HEK293 (cell line): ENCODE data around the gene WDR82.

Experiments used
- CTCF ChIA-PET: fragments of 350-600 bp; formaldehyde crosslinking; extraction: SDS; loops from one replicate; lab custom pipeline; 2021; ENCODE audit warnings: antibody characterized with exemption; lab: Yijun Ruan, JAX
- POLR2A ChIA-PET: fragments of 300-600 bp; formaldehyde crosslinking; extraction: SDS; loops from one replicate; lab custom pipeline; 2020; ENCODE audit warnings: antibody characterized with exemption, inconsistent platforms; lab: Yijun Ruan, JAX
- H3K27ac ChIP-seq: fragments of 200-500 bp; sonication (Bioruptor generic); 2 replicates; pipeline ENCODE4 v1.5.1; 2014; ENCODE audit warnings: low read depth, low read length, control low read depth, inconsistent platforms; ENCODE audit errors: extremely low read depth
- H3K36me3 ChIP-seq, 2 experiments: fragments of 200-500 bp in 1 of 2; sonication (Bioruptor generic) in 1 of 2; 1 replicate in 1 of 2; 2 replicates in 1 of 2; pipeline ENCODE4 v1.5.1; 2014 to 2017; ENCODE audit warnings: inconsistent platforms in 2 of 2, low read length in 2 of 2; ENCODE audit not compliant: control insufficient read depth in 2 of 2, insufficient read depth in 1 of 2
- H3K4me1 ChIP-seq: fragments of 200-500 bp; sonication (Bioruptor generic); 2 replicates; pipeline ENCODE4 v1.5.1; 2014; ENCODE audit warnings: mild to moderate bottlenecking, low read length, inconsistent platforms; ENCODE audit not compliant: control insufficient read depth, insufficient read depth
- H3K4me3 ChIP-seq: 2 replicates; pipeline ENCODE4 v1.5.1; 2011; ENCODE audit warnings: low read depth, mild to moderate bottlenecking, control low read depth, low read length, moderate library complexity
- H3K9me3 ChIP-seq: fragments of 200-500 bp; sonication (Bioruptor generic); 2 replicates; pipeline ENCODE4 v1.5.1; 2014; ENCODE audit warnings: low read depth, low read length, inconsistent platforms; ENCODE audit not compliant: control insufficient read depth, insufficient read depth
- HOXD13 ChIP-seq: sonication (generic); formaldehyde crosslinking; IDR thresholded peaks from 2 replicates; pipeline ENCODE4 v1.8.0; 2022; ENCODE audit warnings: missing genetic modification reagents, borderline replicate concordance
- IKZF3 ChIP-seq: fragments of 450-650 bp; IDR thresholded peaks from 2 replicates; pipeline ENCODE4 v1.5.0; 2018; ENCODE audit warnings: missing biosample characterization, mild to moderate bottlenecking, missing genetic modification characterization, moderate library complexity
- KLF7 ChIP-seq: fragments of 450-650 bp; formaldehyde crosslinking; IDR thresholded peaks from 2 replicates; pipeline ENCODE4 v1.5.1; 2016; ENCODE audit warnings: missing biosample characterization, missing genetic modification characterization, borderline replicate concordance
- MYNN ChIP-seq: fragments of 450-650 bp; formaldehyde crosslinking; IDR thresholded peaks from 2 replicates; pipeline ENCODE4 v1.5.1; 2016; ENCODE audit warnings: missing biosample characterization, missing genetic modification characterization, borderline replicate concordance
- YY2 ChIP-seq: fragments of 450-650 bp; formaldehyde crosslinking; IDR thresholded peaks from 2 replicates; pipeline ENCODE4 v1.5.1; 2016; ENCODE audit warnings: missing biosample characterization, missing genetic modification characterization
- ZBTB1 ChIP-seq: fragments of 450-650 bp; formaldehyde crosslinking; IDR thresholded peaks from 2 replicates; pipeline ENCODE4 v1.5.1; 2016; ENCODE audit warnings: missing biosample characterization, missing genetic modification characterization
- ZIC2 ChIP-seq: fragments of 450-650 bp; formaldehyde crosslinking; IDR thresholded peaks from 2 replicates; pipeline ENCODE4 v1.5.1; 2016; ENCODE audit warnings: missing biosample characterization, missing genetic modification characterization
- ZNF214 ChIP-seq: fragments of 450-650 bp; formaldehyde crosslinking; IDR thresholded peaks from 2 replicates; pipeline ENCODE4 v1.5.1; 2017; ENCODE audit warnings: missing biosample characterization, mild to moderate bottlenecking, missing genetic modification characterization, borderline replicate concordance
- ZNF423 ChIP-seq: fragments of 450-650 bp; formaldehyde crosslinking; IDR thresholded peaks from 2 replicates; pipeline ENCODE4 v1.5.1; 2016; ENCODE audit warnings: missing biosample characterization, missing genetic modification characterization
- ZNF530 ChIP-seq: fragments of 450-650 bp; formaldehyde crosslinking; IDR thresholded peaks from 2 replicates; pipeline ENCODE4 v1.5.1; 2016; ENCODE audit warnings: low read depth, missing biosample characterization, missing genetic modification characterization
- ZNF555 ChIP-seq: fragments of 450-650 bp; formaldehyde crosslinking; conservative IDR thresholded peaks from 2 replicates; pipeline ENCODE4 v1.5.1; 2017; ENCODE audit warnings: missing biosample characterization, mild to moderate bottlenecking, missing genetic modification characterization, inconsistent platforms
- ZNF585B ChIP-seq: fragments of 450-650 bp; formaldehyde crosslinking; IDR thresholded peaks from 2 replicates; pipeline ENCODE4 v1.5.1; 2016; ENCODE audit warnings: missing biosample characterization, missing genetic modification characterization
- ZNF610 ChIP-seq: fragments of 450-650 bp; formaldehyde crosslinking; IDR thresholded peaks from 2 replicates; pipeline ENCODE4 v1.5.1; 2016; ENCODE audit warnings: missing biosample characterization, missing genetic modification characterization, borderline replicate concordance
- ZNF623 ChIP-seq: fragments of 450-650 bp; formaldehyde crosslinking; IDR thresholded peaks from 2 replicates; pipeline ENCODE4 v1.5.1; 2016; ENCODE audit warnings: missing biosample characterization, missing genetic modification characterization
- ZNF792 ChIP-seq: fragments of 450-650 bp; formaldehyde crosslinking; IDR thresholded peaks from 2 replicates; pipeline ENCODE4 v1.5.1; 2016; ENCODE audit warnings: missing biosample characterization, missing genetic modification characterization
- ZNF837 ChIP-seq: fragments of 450-650 bp; formaldehyde crosslinking; IDR thresholded peaks from 2 replicates; pipeline ENCODE4 v1.5.1; 2016; ENCODE audit warnings: missing biosample characterization, missing genetic modification characterization
- ZXDB ChIP-seq: fragments of 450-650 bp; formaldehyde crosslinking; IDR thresholded peaks from 2 replicates; pipeline ENCODE4 v1.5.1; 2016; ENCODE audit warnings: missing biosample characterization, missing genetic modification characterization
- TF ChIP-seq, protein P1 (sequence below): fragments of 450-650 bp; formaldehyde crosslinking; IDR thresholded peaks from 2 replicates; pipeline ENCODE4 v1.5.1; 2016; ENCODE audit warnings: missing biosample characterization, missing genetic modification characterization
- TF ChIP-seq, protein P2 (sequence below): fragments of 450-650 bp; formaldehyde crosslinking; IDR thresholded peaks from 2 replicates; pipeline ENCODE4 v1.5.1; 2016; ENCODE audit warnings: missing biosample characterization, missing genetic modification characterization, borderline replicate concordance
- TF ChIP-seq, protein P3 (sequence below): fragments of 450-650 bp; formaldehyde crosslinking; conservative IDR thresholded peaks from 2 replicates; pipeline ENCODE4 v1.5.1; 2016; ENCODE audit warnings: low read depth, missing biosample characterization, missing genetic modification characterization
- TF ChIP-seq, protein P4 (sequence below): fragments of 450-650 bp; formaldehyde crosslinking; IDR thresholded peaks from 2 replicates; pipeline ENCODE4 v1.5.1; 2016; ENCODE audit warnings: missing biosample characterization, missing genetic modification characterization

The WDR82 gene

DNA sequence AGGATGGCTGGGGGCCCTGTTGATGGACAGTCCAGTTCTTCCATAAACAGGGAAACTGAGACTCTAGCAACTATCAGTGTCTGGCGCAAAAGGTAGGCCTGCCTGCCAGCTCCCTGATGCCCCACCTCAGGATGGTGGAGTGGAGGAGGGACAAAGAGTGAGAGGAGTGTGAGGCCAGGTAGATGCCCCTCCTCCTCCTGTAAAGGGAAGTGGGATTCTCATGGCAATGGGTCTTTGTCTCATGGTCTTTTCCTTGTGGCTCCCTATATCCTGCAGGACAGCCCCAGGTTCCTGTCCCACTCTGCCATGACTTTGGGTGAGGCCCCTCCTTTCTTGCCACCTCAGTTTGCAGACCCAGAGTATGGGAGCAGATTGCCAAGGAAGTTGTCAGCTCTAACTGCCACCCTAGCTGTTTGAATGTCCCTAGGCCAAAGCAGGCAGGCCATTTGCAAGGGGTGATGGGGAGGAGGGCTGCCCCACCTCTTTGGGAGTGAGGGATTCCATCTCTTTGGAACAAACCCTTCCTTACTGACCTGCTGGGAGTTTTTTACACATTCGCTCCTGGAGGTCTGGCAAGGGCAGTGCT is 34.8 kb upstream of the WDR82 start:
- Histone ChIP-seq H3K4me3 (no peak overlapping the region), H3K36me3 (no peaks in the 10 kb centered on the region), H3K9me3 (no peaks in the 10 kb centered on the region), H3K4me1 (no peaks in the 10 kb centered on the region), H3K27ac (no peak overlapping the region)
- CTCF ChIA-PET, result interaction anchor here (0.5 to 1.0 kb wide), 3 partner anchors 11 to 746 kb away, joined by 3 to 7 read pairs (median 3); no protein-coding TSS in a partner anchor
- POLR2A ChIA-PET, result no interaction called here
- TF ChIP-seq ZNF837 (tag by site-specific recombination), result no peak
- TF ChIP-seq ZXDB (tag by site-specific recombination), result no peak
- no peak for TF ChIP-seq ZNF610 (tag by site-specific recombination)
- no peak for TF ChIP-seq YY2
- TF ChIP-seq, protein P1, sequence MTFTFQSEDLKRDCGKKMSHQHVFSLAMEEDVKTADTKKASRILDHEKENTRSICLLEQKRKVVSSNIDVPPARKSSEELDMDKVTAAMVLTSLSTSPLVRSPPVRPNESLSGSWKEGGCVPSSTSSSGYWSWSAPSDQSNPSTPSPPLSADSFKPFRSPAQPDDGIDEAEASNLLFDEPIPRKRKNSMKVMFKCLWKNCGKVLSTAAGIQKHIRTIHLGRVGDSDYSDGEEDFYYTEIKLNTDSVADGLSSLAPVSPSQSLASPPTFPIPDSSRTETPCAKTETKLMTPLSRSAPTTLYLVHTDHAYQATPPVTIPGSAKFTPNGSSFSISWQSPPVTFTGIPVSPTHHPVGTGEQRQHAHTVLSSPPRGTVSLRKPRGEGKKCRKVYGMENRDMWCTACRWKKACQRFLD (tag by site-specific recombination), result no peak
- TF ChIP-seq IKZF3 (tag by site-specific recombination), result no peak
- TF ChIP-seq ZNF423 (tag by site-specific recombination), result no peak
- TF ChIP-seq, protein P2, sequence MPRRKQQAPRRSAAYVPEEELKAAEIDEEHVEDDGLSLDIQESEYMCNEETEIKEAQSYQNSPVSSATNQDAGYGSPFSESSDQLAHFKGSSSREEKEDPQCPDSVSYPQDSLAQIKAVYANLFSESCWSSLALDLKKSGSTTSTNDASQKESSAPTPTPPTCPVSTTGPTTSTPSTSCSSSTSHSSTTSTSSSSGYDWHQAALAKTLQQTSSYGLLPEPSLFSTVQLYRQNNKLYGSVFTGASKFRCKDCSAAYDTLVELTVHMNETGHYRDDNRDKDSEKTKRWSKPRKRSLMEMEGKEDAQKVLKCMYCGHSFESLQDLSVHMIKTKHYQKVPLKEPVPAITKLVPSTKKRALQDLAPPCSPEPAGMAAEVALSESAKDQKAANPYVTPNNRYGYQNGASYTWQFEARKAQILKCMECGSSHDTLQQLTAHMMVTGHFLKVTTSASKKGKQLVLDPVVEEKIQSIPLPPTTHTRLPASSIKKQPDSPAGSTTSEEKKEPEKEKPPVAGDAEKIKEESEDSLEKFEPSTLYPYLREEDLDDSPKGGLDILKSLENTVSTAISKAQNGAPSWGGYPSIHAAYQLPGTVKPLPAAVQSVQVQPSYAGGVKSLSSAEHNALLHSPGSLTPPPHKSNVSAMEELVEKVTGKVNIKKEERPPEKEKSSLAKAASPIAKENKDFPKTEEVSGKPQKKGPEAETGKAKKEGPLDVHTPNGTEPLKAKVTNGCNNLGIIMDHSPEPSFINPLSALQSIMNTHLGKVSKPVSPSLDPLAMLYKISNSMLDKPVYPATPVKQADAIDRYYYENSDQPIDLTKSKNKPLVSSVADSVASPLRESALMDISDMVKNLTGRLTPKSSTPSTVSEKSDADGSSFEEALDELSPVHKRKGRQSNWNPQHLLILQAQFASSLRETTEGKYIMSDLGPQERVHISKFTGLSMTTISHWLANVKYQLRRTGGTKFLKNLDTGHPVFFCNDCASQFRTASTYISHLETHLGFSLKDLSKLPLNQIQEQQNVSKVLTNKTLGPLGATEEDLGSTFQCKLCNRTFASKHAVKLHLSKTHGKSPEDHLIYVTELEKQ, result no peak
- TF ChIP-seq ZNF530 (tag by site-specific recombination), result no peak
- no peak for TF ChIP-seq ZBTB1 (tag by site-specific recombination)

DNA sequence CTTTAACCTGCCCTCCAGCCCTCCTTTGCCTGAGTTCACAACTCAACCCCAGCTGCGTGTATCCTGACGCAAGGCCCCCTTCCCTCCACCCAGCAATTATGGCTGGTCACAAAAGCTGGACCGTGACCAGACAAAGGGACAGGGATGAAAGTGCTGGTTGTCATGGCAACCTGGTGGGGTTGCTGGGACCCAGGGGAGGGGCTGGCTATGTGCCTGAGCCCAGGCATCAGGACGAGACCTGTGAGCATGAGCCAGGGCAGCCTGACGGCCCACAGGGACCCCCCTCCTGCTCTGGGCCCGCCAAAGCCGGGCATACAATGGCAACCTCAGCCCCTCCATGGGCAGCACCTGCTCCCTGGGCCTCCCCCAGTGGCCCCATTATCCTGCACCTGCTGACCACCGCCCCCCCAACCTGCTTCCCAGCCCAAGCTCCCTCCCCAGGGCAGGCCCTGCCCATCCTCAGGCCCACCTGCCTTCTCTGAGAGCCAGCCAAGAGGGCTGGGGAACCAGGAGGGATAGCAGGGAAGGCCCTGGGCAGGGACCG is 33.2 kb upstream of the WDR82 start:
- H3K9me3 ChIP-seq, result no peaks in the 10 kb centered on the region
- POLR2A ChIA-PET, result no interaction called here
- no peak overlapping the region for H3K4me3 ChIP-seq
- no peaks in the 10 kb centered on the region for H3K36me3 ChIP-seq
- CTCF ChIA-PET, result no interaction called here
- no peak overlapping the region for H3K27ac ChIP-seq
- H3K4me1 ChIP-seq, result no peaks in the 10 kb centered on the region
- TF ChIP-seq, protein P1 (tag by site-specific recombination), result no peak
- TF ChIP-seq ZNF585B (tag by site-specific recombination) (no peak), HOXD13 (CRISPR knock-in tag) (no peak), ZNF555 (tag by site-specific recombination) (no peak), ZNF214 (no peak), KLF7 (no peak), ZNF792 (no peak), ZIC2 (tag by site-specific recombination) (no peak), MYNN (no peak), ZNF623 (no peak)
- TF ChIP-seq, protein P3, sequence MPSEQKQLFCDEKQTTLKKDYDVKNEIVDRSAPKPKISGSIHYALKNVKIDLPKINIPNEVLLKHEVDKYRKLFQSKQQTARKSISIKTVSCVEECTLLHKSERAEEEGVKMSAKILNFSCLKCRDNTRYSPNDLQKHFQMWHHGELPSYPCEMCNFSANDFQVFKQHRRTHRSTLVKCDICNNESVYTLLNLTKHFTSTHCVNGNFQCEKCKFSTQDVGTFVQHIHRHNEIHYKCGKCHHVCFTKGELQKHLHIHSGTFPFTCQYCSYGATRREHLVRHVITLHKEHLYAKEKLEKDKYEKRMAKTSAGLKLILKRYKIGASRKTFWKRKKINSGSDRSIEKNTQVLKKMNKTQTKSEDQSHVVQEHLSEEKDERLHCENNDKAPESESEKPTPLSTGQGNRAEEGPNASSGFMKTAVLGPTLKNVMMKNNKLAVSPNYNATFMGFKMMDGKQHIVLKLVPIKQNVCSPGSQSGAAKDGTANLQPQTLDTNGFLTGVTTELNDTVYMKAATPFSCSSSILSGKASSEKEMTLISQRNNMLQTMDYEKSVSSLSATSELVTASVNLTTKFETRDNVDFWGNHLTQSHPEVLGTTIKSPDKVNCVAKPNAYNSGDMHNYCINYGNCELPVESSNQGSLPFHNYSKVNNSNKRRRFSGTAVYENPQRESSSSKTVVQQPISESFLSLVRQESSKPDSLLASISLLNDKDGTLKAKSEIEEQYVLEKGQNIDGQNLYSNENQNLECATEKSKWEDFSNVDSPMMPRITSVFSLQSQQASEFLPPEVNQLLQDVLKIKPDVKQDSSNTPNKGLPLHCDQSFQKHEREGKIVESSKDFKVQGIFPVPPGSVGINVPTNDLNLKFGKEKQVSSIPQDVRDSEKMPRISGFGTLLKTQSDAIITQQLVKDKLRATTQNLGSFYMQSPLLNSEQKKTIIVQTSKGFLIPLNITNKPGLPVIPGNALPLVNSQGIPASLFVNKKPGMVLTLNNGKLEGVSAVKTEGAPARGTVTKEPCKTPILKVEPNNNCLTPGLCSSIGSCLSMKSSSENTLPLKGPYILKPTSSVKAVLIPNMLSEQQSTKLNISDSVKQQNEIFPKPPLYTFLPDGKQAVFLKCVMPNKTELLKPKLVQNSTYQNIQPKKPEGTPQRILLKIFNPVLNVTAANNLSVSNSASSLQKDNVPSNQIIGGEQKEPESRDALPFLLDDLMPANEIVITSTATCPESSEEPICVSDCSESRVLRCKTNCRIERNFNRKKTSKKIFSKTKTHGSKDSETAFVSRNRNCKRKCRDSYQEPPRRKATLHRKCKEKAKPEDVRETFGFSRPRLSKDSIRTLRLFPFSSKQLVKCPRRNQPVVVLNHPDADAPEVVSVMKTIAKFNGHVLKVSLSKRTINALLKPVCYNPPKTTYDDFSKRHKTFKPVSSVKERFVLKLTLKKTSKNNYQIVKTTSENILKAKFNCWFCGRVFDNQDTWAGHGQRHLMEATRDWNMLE (tag by site-specific recombination), result no peak
- TF ChIP-seq, protein P4, sequence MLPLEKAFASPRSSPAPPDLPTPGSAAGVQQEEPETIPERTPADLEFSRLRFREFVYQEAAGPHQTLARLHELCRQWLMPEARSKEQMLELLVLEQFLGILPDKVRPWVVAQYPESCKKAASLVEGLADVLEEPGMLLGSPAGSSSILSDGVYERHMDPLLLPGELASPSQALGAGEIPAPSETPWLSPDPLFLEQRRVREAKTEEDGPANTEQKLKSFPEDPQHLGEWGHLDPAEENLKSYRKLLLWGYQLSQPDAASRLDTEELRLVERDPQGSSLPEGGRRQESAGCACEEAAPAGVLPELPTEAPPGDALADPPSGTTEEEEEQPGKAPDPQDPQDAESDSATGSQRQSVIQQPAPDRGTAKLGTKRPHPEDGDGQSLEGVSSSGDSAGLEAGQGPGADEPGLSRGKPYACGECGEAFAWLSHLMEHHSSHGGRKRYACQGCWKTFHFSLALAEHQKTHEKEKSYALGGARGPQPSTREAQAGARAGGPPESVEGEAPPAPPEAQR (tag by site-specific recombination), result no peak
